ENCODE results near the gene BEST4. TPM values are rescaled to one million over a fixed set of nuclear protein-coding genes. Genes with fewer than 3 reads are reported as not detected.

Gene BEST4
- total RNA-seq = 1 to 10 TPM in 3 of 7 donors, under 1 TPM in 4; 0.50 to 1.7 (median 0.67) TPM
- polyA plus RNA-seq = under 1 TPM; 0.25 to 0.29 TPM
- long read RNA-seq, donor 1, partial matches to known transcripts = 1 of 4 reads
- long read RNA-seq, donor 1, other reads (novel, unspliced or antisense) = 3 of 4 reads
- long read RNA-seq, donor 2 = 0 reads
- long read RNA-seq, donor 3, partial matches to known transcripts = 2 of 2 reads
- long read RNA-seq, donor 3, other reads (novel, unspliced or antisense) = 0 of 2 reads

GRCh38 chr1:44788120-44788860 is at the start of gene BEST4:
TSS of gene BEST4 (minus strand) at chr1:44788170. CDS start at chr1:44787705, 465 bp downstream.
- H3K9me3 ChIP-seq = no peaks in the 10 kb centered on the region
- WGBS, 3 donors = 83 to 87% (median 87%) methylated on average over 8 to 9 of the region's 9 CpGs
- peaks cover 5% of the 10 kb centered on the region for H3K4me1 ChIP-seq (ENCODE audit: insufficient read depth)
- no peaks in the 10 kb centered on the region for H3K36me3 ChIP-seq
- DNase-seq = no peak
- intact Hi-C loops (cut with DNase I) = loop anchor here in 3 of 4 donors (5.0 to 10.0 kb wide), 5 partner anchors 34 to 514 kb away; partner anchors contain the start of genes HECTD3 (in 1 of the 3), KIF2C (in 1 of the 3), RNU5D-1 (in 1 of the 3) and UROD (in 1 of the 3)
- peak within 1 kb of the TSS in 1 of 2 donors; percentile 80 for H3K27ac ChIP-seq
- H3K27me3 ChIP-seq = no peaks in the 10 kb centered on the region
- no peak within 1 kb of the TSS for H3K4me3 ChIP-seq
- TF ChIP-seq POLR2A (IDR thresholded peaks at IDR 0.05) (no peak), EP300 (IDR thresholded peaks at IDR 0.05) (no peak)
- TF ChIP-seq, protein P1, sequence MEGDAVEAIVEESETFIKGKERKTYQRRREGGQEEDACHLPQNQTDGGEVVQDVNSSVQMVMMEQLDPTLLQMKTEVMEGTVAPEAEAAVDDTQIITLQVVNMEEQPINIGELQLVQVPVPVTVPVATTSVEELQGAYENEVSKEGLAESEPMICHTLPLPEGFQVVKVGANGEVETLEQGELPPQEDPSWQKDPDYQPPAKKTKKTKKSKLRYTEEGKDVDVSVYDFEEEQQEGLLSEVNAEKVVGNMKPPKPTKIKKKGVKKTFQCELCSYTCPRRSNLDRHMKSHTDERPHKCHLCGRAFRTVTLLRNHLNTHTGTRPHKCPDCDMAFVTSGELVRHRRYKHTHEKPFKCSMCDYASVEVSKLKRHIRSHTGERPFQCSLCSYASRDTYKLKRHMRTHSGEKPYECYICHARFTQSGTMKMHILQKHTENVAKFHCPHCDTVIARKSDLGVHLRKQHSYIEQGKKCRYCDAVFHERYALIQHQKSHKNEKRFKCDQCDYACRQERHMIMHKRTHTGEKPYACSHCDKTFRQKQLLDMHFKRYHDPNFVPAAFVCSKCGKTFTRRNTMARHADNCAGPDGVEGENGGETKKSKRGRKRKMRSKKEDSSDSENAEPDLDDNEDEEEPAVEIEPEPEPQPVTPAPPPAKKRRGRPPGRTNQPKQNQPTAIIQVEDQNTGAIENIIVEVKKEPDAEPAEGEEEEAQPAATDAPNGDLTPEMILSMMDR (IDR thresholded peaks at IDR 0.05) = no peak

DNA sequence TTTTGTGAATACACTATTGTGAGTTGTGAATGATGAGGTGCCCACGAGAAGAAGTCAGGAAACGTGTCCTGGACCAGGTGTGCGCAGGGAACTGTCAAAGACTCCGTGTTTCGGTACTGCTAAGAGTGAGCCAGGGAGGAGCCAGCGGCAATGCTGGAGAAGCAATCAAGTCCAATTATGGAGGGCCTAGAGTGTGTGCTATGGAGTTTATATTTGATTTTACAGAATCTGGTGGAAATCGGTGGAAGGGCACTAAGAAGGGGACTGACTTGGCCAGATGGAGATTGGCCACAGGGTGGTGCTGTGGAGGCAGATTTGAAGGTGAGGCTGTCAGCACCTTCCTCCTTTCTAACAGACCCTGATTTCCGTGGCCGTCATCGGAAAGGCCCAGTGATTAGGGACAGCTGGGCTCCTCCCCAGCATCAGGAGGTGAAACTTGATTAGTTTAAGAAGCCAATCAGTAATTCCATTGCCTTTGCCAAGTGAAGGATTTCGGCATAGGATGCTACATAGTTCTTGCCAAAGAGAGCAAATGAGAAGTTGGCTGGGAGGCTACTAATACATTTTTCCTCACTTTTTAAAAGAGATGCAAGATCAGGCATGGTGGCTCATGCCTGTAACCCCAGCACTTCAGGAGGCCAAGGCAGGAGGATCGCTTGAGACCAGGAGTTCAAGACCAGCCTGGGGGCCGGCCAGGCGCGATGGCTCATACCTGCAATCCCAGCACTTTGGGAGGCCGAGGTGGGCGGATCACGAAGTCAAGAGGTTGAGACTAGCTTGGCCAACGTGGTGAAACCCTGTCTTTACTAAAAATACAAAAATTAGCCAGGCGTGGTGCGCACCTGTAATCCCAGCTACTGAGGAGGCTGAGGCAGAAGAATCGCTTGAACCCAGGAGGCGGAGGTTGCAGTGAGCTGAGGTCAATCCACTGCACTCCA is 48.0 kb upstream of the BEST4 start:
- Histone ChIP-seq H3K27me3 (no peaks in the 10 kb centered on the region), H3K4me1 (ENCODE audit: insufficient read depth) (peaks cover 3% of the 10 kb centered on the region), H3K9me3 (no peaks in the 10 kb centered on the region), H3K36me3 (no peaks in the 10 kb centered on the region), H3K4me3 (no peak overlapping the region), H3K27ac (peak overlapping the region in 1 of 2 donors; percentile 27)
- no peak for TF ChIP-seq EP300 (IDR thresholded peaks at IDR 0.05)
- TF ChIP-seq, protein P1 (IDR thresholded peaks at IDR 0.05) = peak; percentile 64 to 87 (median 67)
- WGBS, 3 donors = 56 to 62% (median 60%) methylated on average over 23 of the region's 23 CpGs
- intact Hi-C loops (cut with DNase I) = loop anchor here in 2 of 4 donors (5.0 to 10.0 kb wide), 3 partner anchors 51 to 466 kb away; partner anchors contain the start of genes HECTD3 (in 2 of the 2), UROD (in 2 of the 2) and BEST4 (in 1 of the 2)
- peak; percentile 88 to 94 (median 92) for DNase-seq

GRCh38 chr1:44834328-44834727 is 46.4 kb upstream of the BEST4 start:
- Histone ChIP-seq H3K27me3 (no peaks in the 10 kb centered on the region), H3K36me3 (no peaks in the 10 kb centered on the region), H3K4me1 (ENCODE audit: insufficient read depth) (peaks cover 2% of the 10 kb centered on the region), H3K9me3 (no peaks in the 10 kb centered on the region), H3K4me3 (no peak overlapping the region), H3K27ac (no peak overlapping the region)
- 67 to 78% (median 70%) methylated on average over 7 of the region's 7 CpGs for WGBS, 3 donors
- TF ChIP-seq, protein P1 (IDR thresholded peaks at IDR 0.05) = no peak
- TF ChIP-seq POLR2A (IDR thresholded peaks at IDR 0.05) (no peak), EP300 (IDR thresholded peaks at IDR 0.05) (no peak)
- DNase-seq = peak in 1 of 5 donors; percentile 14
- intact Hi-C loops (cut with DNase I) = loop anchor here in 2 of 4 donors (5.0 to 10.0 kb wide), 2 partner anchors 50 to 178 kb away; partner anchors contain the start of genes BEST4 (in 1 of the 2), HECTD3 (in 1 of the 2) and UROD (in 1 of the 2)
